ENCODE data around the gene GATD1. TPM values are rescaled to one million over a fixed set of nuclear protein-coding genes. Genes with fewer than 3 reads are reported as not detected.

Gene GATD1
- total and polyA plus RNA-seq, 2 experiments from 2014 or later: 39.3 to 51.0 TPM

DNA sequence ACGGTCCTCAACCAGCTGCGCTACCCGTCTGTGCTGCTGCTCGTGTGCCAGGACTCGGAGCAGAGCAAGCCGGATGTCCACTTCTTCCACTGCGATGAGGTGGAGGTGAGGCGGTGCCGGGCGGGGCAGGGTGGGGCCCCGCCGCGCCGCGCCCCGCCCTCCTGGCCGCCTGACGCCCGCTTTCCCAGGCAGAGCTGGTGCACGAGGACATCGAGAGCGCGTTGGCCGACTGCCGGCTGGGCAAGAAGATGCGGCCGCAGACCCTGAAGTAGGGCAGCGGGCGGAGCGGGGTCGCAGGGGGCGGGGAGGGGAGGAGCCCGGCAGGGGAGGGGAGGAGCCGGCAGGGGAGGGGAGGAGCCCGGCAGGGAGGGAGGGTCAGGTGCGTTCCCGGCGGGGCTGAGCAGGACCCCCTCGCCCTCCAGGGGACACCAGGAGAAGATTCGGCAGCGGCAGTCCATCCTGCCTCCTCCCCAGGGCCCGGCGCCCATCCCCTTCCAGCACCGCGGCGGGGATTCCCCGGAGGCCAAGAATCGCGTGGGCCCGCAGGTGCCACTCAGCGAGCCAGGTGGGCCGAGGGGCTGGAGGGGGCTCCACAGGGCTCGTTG is 56.5 kb downstream of the GATD1 start:
- H3K27ac Mint-ChIP-seq: no peak overlapping the region
- Histone ChIP-seq H3K9me2 (ENCODE audit: insufficient read depth) (no peaks in the 10 kb centered on the region), H4K20me1 (replicated peaks; ENCODE audit: insufficient read depth) (no peaks in the 10 kb centered on the region), H3K27me3 (ENCODE audit: insufficient read depth) (no peaks in the 10 kb centered on the region), H3K4me2 (peak overlapping the region; percentile 76), H3K4me3 (peak overlapping the region; percentile 51), H3K36me3 (ENCODE audit: insufficient read depth) (no peaks in the 10 kb centered on the region), H2AFZ (peak overlapping the region; percentile 87; the same call in 1 of the 2 replicates), H3K4me1 (ENCODE audit: insufficient read depth) (no peaks in the 10 kb centered on the region; the same call in none of the 2 replicates), H3K79me2 (replicated peaks; ENCODE audit: insufficient read depth) (no peaks in the 10 kb centered on the region), H3K27ac (ENCODE audit: low read depth) (no peak overlapping the region), H3F3A (replicated peaks; ENCODE audit: low read depth) (0 out of 2 replicates have a peak, but pooled peaks cover 19% of the 10 kb centered on the region)
- peak; percentile 91 for DNase-seq (ENCODE audit: low spot score)
- no peaks in the 10 kb centered on the region; the same call in 2 of the 3 replicates for H3K9me3 Mint-ChIP-seq
- peaks cover 7% of the 10 kb centered on the region; the same call in 2 of the 3 replicates for H3K4me1 Mint-ChIP-seq
- peaks cover 12% of the 10 kb centered on the region for H3K27me3 Mint-ChIP-seq (ENCODE audit: insufficient read depth, low read depth, poor library complexity)
- H3K36me3 Mint-ChIP-seq (ENCODE audit: low read depth): no peaks in the 10 kb centered on the region
- TF ChIP-seq EZH2phosphoT487 (IDR thresholded peaks at IDR 0.05; ENCODE audit: unreplicated experiment) (no peak), POLR2AphosphoS5 (IDR thresholded peaks at IDR 0.05; ENCODE audit: low read depth) (peak; percentile 67)
- H3K4me3 Mint-ChIP-seq: peak overlapping the region; percentile 46; the same call in 2 of the 3 replicates
- peak; percentile 74 for ATAC-seq

DNA sequence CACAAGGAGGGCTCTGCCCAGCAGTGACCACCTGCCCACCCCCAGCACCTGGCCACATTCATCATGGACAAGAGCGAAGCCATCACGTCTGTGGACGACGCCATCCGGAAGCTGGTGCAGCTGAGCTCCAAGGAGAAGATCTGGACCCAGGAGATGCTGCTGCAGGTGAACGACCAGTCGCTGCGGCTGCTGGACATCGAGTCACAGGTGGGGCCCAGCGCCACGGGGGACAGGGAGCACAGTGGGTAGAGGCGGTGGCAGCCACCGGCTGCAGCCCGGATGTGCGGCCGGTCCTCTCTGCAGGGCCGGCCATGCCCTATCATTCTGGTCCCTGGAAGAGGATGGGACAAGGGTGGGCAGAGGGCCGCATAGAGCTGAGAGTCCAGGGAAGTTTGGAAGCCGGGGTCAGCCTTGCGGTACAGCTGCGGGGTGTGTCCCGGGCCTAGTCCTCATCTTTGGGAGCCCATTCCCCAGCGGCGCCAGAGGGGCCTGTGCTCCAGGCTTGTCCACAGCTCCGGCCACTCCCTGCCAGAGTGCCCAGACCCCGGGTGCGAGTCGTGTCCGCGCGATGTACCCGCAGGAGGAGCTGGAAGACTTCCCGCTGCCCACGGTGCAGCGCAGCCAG is 57.2 kb downstream of the GATD1 start:
- ATAC-seq (peak; percentile 4; the same call in 2 of the 3 replicates), DNase-seq (ENCODE audit: low spot score) (no peak)
- Histone ChIP-seq H3K4me2 (peak overlapping the region; percentile 76), H3F3A (replicated peaks; ENCODE audit: low read depth) (0 out of 2 replicates have a peak, but pooled peaks cover 18% of the 10 kb centered on the region), H3K27ac (ENCODE audit: low read depth) (no peak overlapping the region), H2AFZ (peak overlapping the region; percentile 87; the same call in 1 of the 2 replicates), H3K27me3 (ENCODE audit: insufficient read depth) (no peaks in the 10 kb centered on the region), H4K20me1 (replicated peaks; ENCODE audit: insufficient read depth) (no peaks in the 10 kb centered on the region), H3K4me3 (peak overlapping the region; percentile 51), H3K4me1 (ENCODE audit: insufficient read depth) (no peaks in the 10 kb centered on the region; the same call in none of the 2 replicates), H3K36me3 (ENCODE audit: insufficient read depth) (no peaks in the 10 kb centered on the region), H3K79me2 (replicated peaks; ENCODE audit: insufficient read depth) (no peaks in the 10 kb centered on the region), H3K9me2 (ENCODE audit: insufficient read depth) (no peaks in the 10 kb centered on the region)
- TF ChIP-seq, protein P1, sequence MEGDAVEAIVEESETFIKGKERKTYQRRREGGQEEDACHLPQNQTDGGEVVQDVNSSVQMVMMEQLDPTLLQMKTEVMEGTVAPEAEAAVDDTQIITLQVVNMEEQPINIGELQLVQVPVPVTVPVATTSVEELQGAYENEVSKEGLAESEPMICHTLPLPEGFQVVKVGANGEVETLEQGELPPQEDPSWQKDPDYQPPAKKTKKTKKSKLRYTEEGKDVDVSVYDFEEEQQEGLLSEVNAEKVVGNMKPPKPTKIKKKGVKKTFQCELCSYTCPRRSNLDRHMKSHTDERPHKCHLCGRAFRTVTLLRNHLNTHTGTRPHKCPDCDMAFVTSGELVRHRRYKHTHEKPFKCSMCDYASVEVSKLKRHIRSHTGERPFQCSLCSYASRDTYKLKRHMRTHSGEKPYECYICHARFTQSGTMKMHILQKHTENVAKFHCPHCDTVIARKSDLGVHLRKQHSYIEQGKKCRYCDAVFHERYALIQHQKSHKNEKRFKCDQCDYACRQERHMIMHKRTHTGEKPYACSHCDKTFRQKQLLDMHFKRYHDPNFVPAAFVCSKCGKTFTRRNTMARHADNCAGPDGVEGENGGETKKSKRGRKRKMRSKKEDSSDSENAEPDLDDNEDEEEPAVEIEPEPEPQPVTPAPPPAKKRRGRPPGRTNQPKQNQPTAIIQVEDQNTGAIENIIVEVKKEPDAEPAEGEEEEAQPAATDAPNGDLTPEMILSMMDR (conservative IDR thresholded peaks at IDR 0.05; ENCODE audit: low read depth in 2 of 2): no peak
- peaks cover 4% of the 10 kb centered on the region; the same call in 1 of the 3 replicates for H3K9me3 Mint-ChIP-seq
- peak overlapping the region; percentile 46; the same call in 2 of the 3 replicates for H3K4me3 Mint-ChIP-seq
- H3K27ac Mint-ChIP-seq: no peak overlapping the region
- H3K4me1 Mint-ChIP-seq: peaks cover 5% of the 10 kb centered on the region; the same call in 2 of the 3 replicates
- peaks cover 9% of the 10 kb centered on the region for H3K27me3 Mint-ChIP-seq (ENCODE audit: insufficient read depth, low read depth, poor library complexity)
- no peaks in the 10 kb centered on the region; the same call in 2 of the 3 replicates for H3K36me3 Mint-ChIP-seq (ENCODE audit: low read depth)

DNA sequence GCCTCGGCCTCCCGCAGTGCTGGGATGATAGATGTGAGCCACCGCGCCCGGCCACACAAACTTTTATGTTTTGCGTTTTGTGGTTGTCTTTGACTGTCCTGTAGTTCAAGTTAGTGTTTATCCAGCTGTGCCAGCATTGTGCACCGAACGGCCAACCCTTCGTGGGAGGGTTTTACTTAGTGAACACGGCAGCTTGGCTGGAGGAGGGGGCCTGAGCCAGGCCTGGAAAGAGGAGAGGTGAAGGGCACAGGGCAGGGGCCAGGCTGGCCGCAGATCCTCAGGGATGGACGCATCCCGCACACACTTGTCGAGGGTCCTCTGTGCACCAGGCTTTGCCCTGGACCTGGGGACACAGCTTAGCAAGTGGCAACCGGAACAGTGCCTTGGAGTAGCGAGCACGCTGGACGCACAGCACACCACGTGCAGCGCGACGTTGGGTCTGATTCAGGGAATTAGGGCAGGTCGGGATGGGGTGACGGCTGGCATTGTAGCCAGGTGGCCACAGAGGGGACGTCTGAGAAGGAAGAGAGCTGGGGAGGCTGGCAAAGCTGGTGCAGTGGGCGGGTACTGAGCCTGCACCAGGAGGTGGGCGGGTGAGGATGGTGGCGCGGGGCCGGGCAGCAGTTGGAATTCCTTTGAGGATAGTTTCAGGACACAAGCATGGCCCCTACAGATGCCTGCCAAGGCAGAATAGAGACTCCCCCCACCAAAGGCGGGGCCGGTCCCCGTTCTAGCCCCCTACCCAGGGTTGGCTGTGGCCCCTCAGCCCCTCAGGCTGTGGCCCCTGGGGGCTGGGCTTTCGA is 57.9 kb downstream of the GATD1 start:
- H3K36me3 ChIP-seq (ENCODE audit: insufficient read depth): no peaks in the 10 kb centered on the region
- ATAC-seq: no peak
- no peaks in the 10 kb centered on the region; the same call in 1 of the 2 replicates for H3K4me1 ChIP-seq (ENCODE audit: insufficient read depth)
- Mint-ChIP-seq H3K9me3 (peaks cover 7% of the 10 kb centered on the region; the same call in 2 of the 3 replicates), H3K4me1 (peaks cover 2% of the 10 kb centered on the region; the same call in 2 of the 3 replicates), H3K36me3 (ENCODE audit: low read depth) (no peaks in the 10 kb centered on the region; the same call in 2 of the 3 replicates), H3K27me3 (ENCODE audit: insufficient read depth, low read depth, poor library complexity) (peaks cover 9% of the 10 kb centered on the region), H3K27ac (no peak overlapping the region), H3K4me3 (no peak overlapping the region)
- H4K20me1 ChIP-seq (replicated peaks; ENCODE audit: insufficient read depth): no peaks in the 10 kb centered on the region
- H3F3A ChIP-seq (replicated peaks; ENCODE audit: low read depth): 0 out of 2 replicates have a peak, but pooled peaks cover 15% of the 10 kb centered on the region
- no peaks in the 10 kb centered on the region for H3K79me2 ChIP-seq (replicated peaks; ENCODE audit: insufficient read depth)
- H2AFZ ChIP-seq: no peak overlapping the region
- H3K27me3 ChIP-seq (ENCODE audit: insufficient read depth): no peaks in the 10 kb centered on the region
- H3K4me3 ChIP-seq: no peak overlapping the region
- H3K4me2 ChIP-seq: no peak overlapping the region
- H3K27ac ChIP-seq (ENCODE audit: low read depth): no peak overlapping the region
- H3K9me2 ChIP-seq (ENCODE audit: insufficient read depth): no peaks in the 10 kb centered on the region
- no peak for DNase-seq (ENCODE audit: low spot score)
- TF ChIP-seq EZH2 (IDR thresholded peaks at IDR 0.05; ENCODE audit: low read depth, unreplicated experiment) (no peak), JUNB (IDR thresholded peaks at IDR 0.05; ENCODE audit: unreplicated experiment) (no peak)

All from GM23338 (cell line).